Neutrophil (primary cell): Measurements from ENCODE around the gene ARF4.
A peak's percentile ranks its signal among the peaks of the same experiment; 100 is the strongest.

Experiments used
- H3K27ac ChIP-seq: fragments of 200-600 bp; sonication (generic); 2 replicates; pipeline ENCODE4 v1.5.1; 2016; ENCODE audit warnings: mild to moderate bottlenecking, moderate library complexity
- H3K27me3 ChIP-seq: fragments of 200-600 bp; sonication (generic); 2 replicates; pipeline ENCODE4 v1.6.0; 2016; ENCODE audit warnings: mild to moderate bottlenecking
- H3K36me3 ChIP-seq: fragments of 200-600 bp; sonication (generic); 2 replicates; pipeline ENCODE4 v1.5.1; 2017
- H3K4me1 ChIP-seq, 2 experiments: fragments of 200-600 bp in 1 of 2; sonication (generic) in 1 of 2; 1 replicate in 1 of 2; 2 replicates in 1 of 2; pipeline versions ENCODE4 v1.5.1 to v1.6.1; 2013 to 2016; ENCODE audit warnings: low read depth in 1 of 2, low read length in 1 of 2, mild to moderate bottlenecking in 1 of 2, moderate library complexity in 1 of 2; ENCODE audit not compliant: control insufficient read depth in 1 of 2, insufficient read depth in 1 of 2
- H3K4me3 ChIP-seq, 2 experiments: fragments of 200-600 bp in 1 of 2; sonication (generic) in 1 of 2; 1 replicate in 1 of 2; 2 replicates in 1 of 2; pipeline ENCODE4 v1.5.1; 2013 to 2016; ENCODE audit warnings: low read depth in 1 of 2, low read length in 1 of 2, mild to moderate bottlenecking in 1 of 2, moderate library complexity in 1 of 2
- H3K9me3 ChIP-seq: fragments of 200-600 bp; sonication (generic); 2 replicates; pipeline ENCODE4 v1.5.1; 2016
- TF ChIP-seq, protein P1 (sequence below): fragments of 200-600 bp; sonication (generic); IDR thresholded peaks from 2 replicates; pipeline ENCODE4 v1.5.1; 2016; ENCODE audit warnings: antibody characterized with exemption

ARF4 gene

DNA sequence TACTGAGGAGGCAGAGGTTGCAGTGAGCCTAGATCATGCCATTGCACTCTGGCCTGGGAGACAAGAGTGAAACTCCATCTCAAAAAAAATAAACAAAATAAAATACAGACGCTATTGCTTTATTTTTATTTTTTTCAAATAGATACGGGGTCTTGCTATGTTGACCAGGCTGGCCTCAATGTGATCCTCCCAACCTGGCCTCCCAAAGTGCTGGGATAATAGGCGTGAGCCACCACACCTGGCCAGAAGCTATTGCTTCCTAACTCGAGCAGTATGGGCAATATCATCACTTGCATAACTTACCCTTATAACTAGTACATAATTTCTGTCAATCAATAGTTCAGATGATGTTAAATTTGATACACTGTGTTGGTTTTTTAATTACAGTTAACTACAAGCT is 3.0 kb downstream of the ARF4 start:
- H3K9me3 ChIP-seq: no peaks in the 10 kb centered on the region
- peak overlapping the region; percentile 94 for H3K27ac ChIP-seq
- TF ChIP-seq, protein P1, sequence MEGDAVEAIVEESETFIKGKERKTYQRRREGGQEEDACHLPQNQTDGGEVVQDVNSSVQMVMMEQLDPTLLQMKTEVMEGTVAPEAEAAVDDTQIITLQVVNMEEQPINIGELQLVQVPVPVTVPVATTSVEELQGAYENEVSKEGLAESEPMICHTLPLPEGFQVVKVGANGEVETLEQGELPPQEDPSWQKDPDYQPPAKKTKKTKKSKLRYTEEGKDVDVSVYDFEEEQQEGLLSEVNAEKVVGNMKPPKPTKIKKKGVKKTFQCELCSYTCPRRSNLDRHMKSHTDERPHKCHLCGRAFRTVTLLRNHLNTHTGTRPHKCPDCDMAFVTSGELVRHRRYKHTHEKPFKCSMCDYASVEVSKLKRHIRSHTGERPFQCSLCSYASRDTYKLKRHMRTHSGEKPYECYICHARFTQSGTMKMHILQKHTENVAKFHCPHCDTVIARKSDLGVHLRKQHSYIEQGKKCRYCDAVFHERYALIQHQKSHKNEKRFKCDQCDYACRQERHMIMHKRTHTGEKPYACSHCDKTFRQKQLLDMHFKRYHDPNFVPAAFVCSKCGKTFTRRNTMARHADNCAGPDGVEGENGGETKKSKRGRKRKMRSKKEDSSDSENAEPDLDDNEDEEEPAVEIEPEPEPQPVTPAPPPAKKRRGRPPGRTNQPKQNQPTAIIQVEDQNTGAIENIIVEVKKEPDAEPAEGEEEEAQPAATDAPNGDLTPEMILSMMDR: no peak
- no peak overlapping the region for H3K4me3 ChIP-seq
- peaks cover 29 to 34% of the 10 kb centered on the region in 2 experiments for H3K4me1 ChIP-seq
- no peaks in the 10 kb centered on the region for H3K27me3 ChIP-seq
- H3K36me3 ChIP-seq: no peaks in the 10 kb centered on the region

DNA sequence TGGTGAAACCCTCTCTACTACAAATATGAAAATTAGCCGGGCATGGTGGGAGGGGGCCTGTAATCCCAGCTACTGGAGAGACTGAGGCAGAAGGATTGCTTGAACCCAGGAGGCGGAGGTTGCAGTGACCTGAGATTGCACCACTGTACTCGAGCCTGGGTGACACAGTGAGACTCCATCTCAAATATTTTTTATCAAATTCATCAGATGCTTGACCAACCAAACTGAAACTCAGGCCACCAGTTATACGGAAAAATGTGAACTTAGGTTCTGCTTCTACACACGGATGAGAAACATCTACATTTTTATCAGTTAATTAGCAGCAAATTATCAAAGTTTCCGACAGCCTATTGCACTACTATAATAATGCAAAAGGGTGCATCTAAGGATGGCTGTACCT is 4.8 kb downstream of the ARF4 start:
- Histone ChIP-seq H3K9me3 (no peaks in the 10 kb centered on the region), H3K4me3 (no peak overlapping the region), H3K27me3 (no peaks in the 10 kb centered on the region), H3K4me1 (peaks cover 25 to 34% of the 10 kb centered on the region in 2 experiments), H3K36me3 (no peaks in the 10 kb centered on the region), H3K27ac (peak overlapping the region; percentile 41)
- TF ChIP-seq, protein P1: no peak

DNA sequence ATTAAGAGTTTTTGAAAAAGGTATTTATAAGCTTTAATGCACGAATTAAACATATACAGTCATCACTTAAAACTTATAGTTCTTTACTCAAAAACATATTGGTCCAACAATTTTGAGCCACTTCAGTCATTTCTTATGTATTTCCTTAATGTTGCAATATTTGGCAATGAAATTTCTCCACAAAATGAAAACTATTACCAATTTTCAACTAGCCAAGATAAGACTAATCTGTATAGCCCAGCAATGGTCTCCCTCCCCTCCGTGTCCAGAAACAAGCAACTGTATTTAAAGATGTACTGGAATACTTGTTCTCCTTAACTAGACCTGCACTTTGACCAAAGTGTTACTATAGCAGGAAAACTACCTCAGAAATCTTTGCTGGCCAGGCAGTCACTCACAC is 9.2 kb downstream of the ARF4 start:
- peak overlapping the region; percentile 49 for H3K27ac ChIP-seq
- no peaks in the 10 kb centered on the region for H3K27me3 ChIP-seq
- H3K9me3 ChIP-seq: no peaks in the 10 kb centered on the region
- H3K4me3 ChIP-seq: no peak overlapping the region
- H3K36me3 ChIP-seq: peaks cover 9% of the 10 kb centered on the region
- TF ChIP-seq, protein P1: no peak
- H3K4me1 ChIP-seq: peaks cover 10% of the 10 kb centered on the region in 2 experiments

DNA sequence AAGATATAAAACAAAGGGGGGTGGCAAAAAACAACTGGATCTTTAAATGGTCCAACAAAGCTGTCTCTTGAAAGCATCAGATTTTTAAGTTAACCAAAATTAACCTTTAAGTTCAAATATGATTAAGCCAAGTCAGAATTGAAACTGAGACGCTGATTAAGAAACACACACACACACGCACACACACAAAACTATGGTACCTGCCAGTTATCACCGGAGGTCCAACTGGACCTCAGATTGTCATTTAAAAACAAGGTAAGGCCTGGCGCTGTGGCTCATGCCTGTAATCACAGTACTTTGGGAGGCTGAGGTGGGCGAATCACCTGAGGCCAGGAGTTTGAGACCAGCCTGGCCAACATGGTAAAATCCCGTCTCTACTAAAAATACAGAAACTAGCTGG is 10.4 kb downstream of the ARF4 start:
- H3K4me1 ChIP-seq: peaks cover 10% of the 10 kb centered on the region in 2 experiments
- peaks cover 11% of the 10 kb centered on the region for H3K36me3 ChIP-seq
- H3K27ac ChIP-seq: no peak overlapping the region
- no peaks in the 10 kb centered on the region for H3K27me3 ChIP-seq
- TF ChIP-seq, protein P1: no peak
- no peak overlapping the region for H3K4me3 ChIP-seq
- H3K9me3 ChIP-seq: no peaks in the 10 kb centered on the region

DNA sequence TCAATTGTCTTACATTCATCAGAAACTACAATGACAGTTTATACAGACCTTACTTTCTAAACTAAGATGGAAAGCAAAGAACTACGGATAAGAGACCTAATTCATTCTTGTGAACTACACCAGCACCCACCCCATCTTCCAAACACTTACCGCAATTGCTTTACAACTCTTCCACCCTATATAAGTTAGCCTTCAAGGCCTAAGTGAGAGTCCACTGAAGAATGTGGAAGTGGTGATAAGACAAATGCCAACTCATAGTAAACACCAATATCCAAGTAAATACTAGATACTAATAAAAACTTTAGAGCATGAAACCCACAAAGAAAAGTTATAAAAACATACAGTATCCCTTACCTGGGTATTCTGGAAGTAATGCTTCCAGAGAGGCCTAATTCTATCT is 13.6 kb downstream of the ARF4 start:
- Histone ChIP-seq H3K27ac (peak overlapping the region; percentile 20), H3K27me3 (no peaks in the 10 kb centered on the region), H3K4me3 (no peak overlapping the region), H3K4me1 (peaks cover 10% of the 10 kb centered on the region in 2 experiments), H3K9me3 (no peaks in the 10 kb centered on the region), H3K36me3 (peaks cover 25% of the 10 kb centered on the region)
- TF ChIP-seq, protein P1: no peak
